B cell (primary cell): ENCODE data around the gene WNT9B. TPM values are rescaled to one million over a fixed set of nuclear protein-coding genes. Genes with fewer than 3 reads are reported as not detected.

Experiments
- ATAC-seq: fragments of 200-7000 bp; cut with Tn5 transposase; one replicate; pipeline ENCODE4 v1.10.0; 2021; ENCODE audit warnings: low read depth, mild to moderate bottlenecking, moderate number of reproducible peaks, moderate library complexity
- CTCF ChIA-PET: fragments of 350-600 bp; sonication (Branson Sonifier 250); formaldehyde crosslinking; loops from one replicate; lab custom pipeline; 2021; ENCODE audit warnings: antibody characterized with exemption, inconsistent platforms; lab: Charles Lee
- POLR2A ChIA-PET: fragments of 350-600 bp; sonication (Branson Sonifier 250); formaldehyde crosslinking; loops from one replicate; lab custom pipeline; 2021; ENCODE audit warnings: antibody characterized with exemption; lab: Charles Lee
- DNase-seq: peaks from one replicate; pipeline ENCODE4 v3.0.0; 2013
- H2AFZ ChIP-seq: 2 replicates; pipeline ENCODE4 v1.6.1; 2012; ENCODE audit warnings: mild to moderate bottlenecking, low read depth, low read length; ENCODE audit not compliant: insufficient read depth, poor library complexity, severe bottlenecking
- H3K27ac ChIP-seq, 2 donors: 1 replicate in 1 of 2; 2 replicates in 1 of 2; pipeline ENCODE4 v1.5.1; 2012 to 2013; ENCODE audit warnings: low read length in 2 of 2, mild to moderate bottlenecking in 2 of 2, moderate library complexity in 1 of 2
- H3K27me3 ChIP-seq, 4 experiments: fragments of 200-600 bp in 1 of 4; sonication (generic) in 1 of 4; replicated peaks in 1 of 4; 1 replicate in 2 of 4; 2 replicates in 2 of 4; pipeline versions ENCODE4 v1.6.1 to v1.7.0; 2013 to 2016; ENCODE audit warnings: low read length in 3 of 4, mild to moderate bottlenecking in 2 of 4, mixed read lengths in 1 of 4, moderate library complexity in 1 of 4; ENCODE audit not compliant: insufficient read depth in 4 of 4, control insufficient read depth in 3 of 4; ENCODE audit errors: control extremely low read depth in 1 of 4
- H3K36me3 ChIP-seq, 2 experiments: replicated peaks in 1 of 2; 1 replicate in 1 of 2; 2 replicates in 1 of 2; pipeline versions ENCODE4 v1.6.1 to v1.7.1; 2013; ENCODE audit warnings: low read length in 1 of 2; ENCODE audit not compliant: insufficient read depth in 2 of 2, control insufficient read depth in 1 of 2; ENCODE audit errors: control extremely low read depth in 1 of 2, extremely low read depth in 1 of 2
- H3K4me1 ChIP-seq, 2 donors: fragments of 200-600 bp in 1 of 2; sonication (generic) in 1 of 2; 1 replicate in 1 of 2; 2 replicates in 1 of 2; pipeline versions ENCODE4 v1.5.1 to v1.6.1; 2013 to 2017; ENCODE audit warnings: low read length in 2 of 2; ENCODE audit not compliant: control insufficient read depth in 2 of 2, insufficient read depth in 2 of 2
- H3K4me2 ChIP-seq: replicated peaks from 2 replicates; pipeline ENCODE3; 2012; ENCODE audit warnings: mild to moderate bottlenecking, low read depth, low read length; ENCODE audit not compliant: poor library complexity, severe bottlenecking
- H3K4me3 ChIP-seq, 5 experiments: fragments of 200-600 bp in 1 of 5; sonication (generic) in 1 of 5; 1 replicate in 3 of 5; 2 replicates in 2 of 5; pipeline versions ENCODE4 v1.5.1 to v1.7.0; 2011 to 2016; ENCODE audit warnings: low read length in 4 of 5, mild to moderate bottlenecking in 4 of 5, low read depth in 2 of 5, control low read depth in 1 of 5, moderate library complexity in 1 of 5; ENCODE audit not compliant: insufficient read depth in 1 of 5; ENCODE audit errors: control extremely low read depth in 1 of 5, extremely low read depth in 1 of 5
- H3K79me2 ChIP-seq: fragments of 200-600 bp; sonication (generic); one replicate; pipeline ENCODE4 v1.6.0; 2016; ENCODE audit warnings: low read length; ENCODE audit not compliant: control insufficient read depth, insufficient read depth
- H3K9ac ChIP-seq: fragments of 200-600 bp; sonication (generic); 2 replicates; pipeline ENCODE4 v1.6.1; 2017; ENCODE audit warnings: mild to moderate bottlenecking, low read length, moderate library complexity
- H3K9me3 ChIP-seq, 3 donors: one replicate each; pipeline versions ENCODE4 v1.6.1 to v1.7.1; 2013; ENCODE audit warnings: low read length in 2 of 3; ENCODE audit not compliant: control insufficient read depth in 2 of 3, insufficient read depth in 1 of 3; ENCODE audit errors: control extremely low read depth in 1 of 3
- H4K20me1 ChIP-seq: 2 replicates; pipeline ENCODE4 v1.6.0; 2012; ENCODE audit warnings: mild to moderate bottlenecking, low read length; ENCODE audit not compliant: insufficient read depth, control insufficient read depth, poor library complexity, severe bottlenecking
- H3K27ac Mint-ChIP-seq: one replicate; pipeline ENCODE4 v1.8.0; 2021; ENCODE audit warnings: mixed read lengths
- H3K27me3 Mint-ChIP-seq: one replicate; pipeline ENCODE4 v1.8.0; 2021; ENCODE audit warnings: mixed read lengths
- H3K4me1 Mint-ChIP-seq: one replicate; pipeline ENCODE4 v1.8.0; 2021; ENCODE audit warnings: mixed read lengths
- H3K4me3 Mint-ChIP-seq: one replicate; pipeline ENCODE4 v1.8.0; 2021; ENCODE audit warnings: mixed read lengths
- H3K9me3 Mint-ChIP-seq: one replicate; pipeline ENCODE4 v1.8.0; 2022; ENCODE audit warnings: mixed read lengths; ENCODE audit not compliant: insufficient read depth
- EZH2 ChIP-seq: IDR thresholded peaks from 2 replicates; pipeline ENCODE4 v1.6.1; 2012; ENCODE audit warnings: borderline replicate concordance, low read depth, mild to moderate bottlenecking, moderate library complexity, low read length; ENCODE audit not compliant: insufficient read depth, poor library complexity, severe bottlenecking
- WGBS: methylation state at CpG from one replicate; pipeline ENCODE4 v1.1.5; 2013; ENCODE audit warnings: missing lambda C conversion rate; ENCODE audit not compliant: insufficient coverage; 5-methylcytosine and 5-hydroxymethylcytosine counted together
- intact Hi-C: fragments of 100-400 bp; cut with micrococcal nuclease; formaldehyde crosslinking; loops from one replicate; pipeline ENCODE4 v1.10.0; 2022
- polyA plus RNA-seq: library from polyadenylated mRNA; depleted of rRNA; stranded (reverse); fragments of >200 nt; gene quantifications from 2 replicates; pipeline ENCODE4 v1.2.3, GENCODE V29; 2012
- total RNA-seq, 2 donors: library from RNA; stranded (reverse); fragments of 120-200 nt in 1 of 2; gene quantifications; 1 replicate in 1 of 2; 2 replicates in 1 of 2; pipeline versions ENCODE4 v1.2.3 to v1.2.4, GENCODE V29; 2013 to 2022
- TF ChIP-seq, protein P1 (sequence below): fragments of 200-600 bp; IDR thresholded peaks from one replicate; pipeline ENCODE4 v1.8.0; 2022; ENCODE audit warnings: antibody characterized with exemption, mild to moderate bottlenecking

Gene WNT9B
- total and polyA plus RNA-seq, 2 donors (not counting 1 experiment from before 2014, with no cell fraction given) = not detected

DNA sequence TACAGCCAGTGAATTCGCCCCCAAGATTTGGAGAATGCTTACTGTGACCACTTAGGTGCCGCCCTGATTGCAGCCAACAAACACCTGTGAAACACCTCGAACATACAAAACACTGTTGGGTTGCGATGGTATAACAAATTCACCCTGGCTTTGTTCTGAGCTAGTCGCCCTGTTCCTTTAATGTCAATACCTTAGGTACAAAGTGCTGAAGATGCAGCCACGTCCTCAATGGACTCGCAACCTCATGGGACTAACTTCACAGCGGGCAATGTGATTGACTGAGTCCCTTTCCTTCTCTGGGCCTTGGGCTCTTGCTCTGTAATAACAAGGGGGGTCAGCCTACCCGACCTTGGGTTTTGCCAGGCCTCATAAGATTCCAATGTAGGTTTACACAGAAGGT, 42.6 kb downstream of the WNT9B start:
- no peaks in the 10 kb centered on the region for H3K4me1 ChIP-seq
- TF ChIP-seq, protein P1, sequence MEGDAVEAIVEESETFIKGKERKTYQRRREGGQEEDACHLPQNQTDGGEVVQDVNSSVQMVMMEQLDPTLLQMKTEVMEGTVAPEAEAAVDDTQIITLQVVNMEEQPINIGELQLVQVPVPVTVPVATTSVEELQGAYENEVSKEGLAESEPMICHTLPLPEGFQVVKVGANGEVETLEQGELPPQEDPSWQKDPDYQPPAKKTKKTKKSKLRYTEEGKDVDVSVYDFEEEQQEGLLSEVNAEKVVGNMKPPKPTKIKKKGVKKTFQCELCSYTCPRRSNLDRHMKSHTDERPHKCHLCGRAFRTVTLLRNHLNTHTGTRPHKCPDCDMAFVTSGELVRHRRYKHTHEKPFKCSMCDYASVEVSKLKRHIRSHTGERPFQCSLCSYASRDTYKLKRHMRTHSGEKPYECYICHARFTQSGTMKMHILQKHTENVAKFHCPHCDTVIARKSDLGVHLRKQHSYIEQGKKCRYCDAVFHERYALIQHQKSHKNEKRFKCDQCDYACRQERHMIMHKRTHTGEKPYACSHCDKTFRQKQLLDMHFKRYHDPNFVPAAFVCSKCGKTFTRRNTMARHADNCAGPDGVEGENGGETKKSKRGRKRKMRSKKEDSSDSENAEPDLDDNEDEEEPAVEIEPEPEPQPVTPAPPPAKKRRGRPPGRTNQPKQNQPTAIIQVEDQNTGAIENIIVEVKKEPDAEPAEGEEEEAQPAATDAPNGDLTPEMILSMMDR = no peak
- TF ChIP-seq EZH2 = no peak
- Mint-ChIP-seq H3K27me3 (peaks cover 43% of the 10 kb centered on the region), H3K4me3 (no peak overlapping the region), H3K27ac (no peak overlapping the region), H3K4me1 (no peaks in the 10 kb centered on the region), H3K9me3 (no peaks in the 10 kb centered on the region)
- ChIA-PET POLR2A (no interaction called here), CTCF (no interaction called here)
- H3K9me3 ChIP-seq = peaks cover 0 to 3% (median 2%) of the 10 kb centered on the region in 3 donors
- peaks cover 0 to 21% (median 6%) of the 10 kb centered on the region in 4 experiments for H3K27me3 ChIP-seq
- no peaks in the 10 kb centered on the region for H3K36me3 ChIP-seq
- H3K4me2 ChIP-seq = no peak overlapping the region
- 88% methylated on average over 8 of the region's 9 CpGs for WGBS
- no peak for DNase-seq
- H3K9ac ChIP-seq = no peak overlapping the region
- no peak overlapping the region for H3K27ac ChIP-seq
- ATAC-seq = no peak
- H3K4me3 ChIP-seq = no peak overlapping the region
- H3K79me2 ChIP-seq = no peaks in the 10 kb centered on the region
- intact Hi-C loops = no loop called here
- H2AFZ ChIP-seq = no peak overlapping the region
- H4K20me1 ChIP-seq = no peaks in the 10 kb centered on the region

DNA sequence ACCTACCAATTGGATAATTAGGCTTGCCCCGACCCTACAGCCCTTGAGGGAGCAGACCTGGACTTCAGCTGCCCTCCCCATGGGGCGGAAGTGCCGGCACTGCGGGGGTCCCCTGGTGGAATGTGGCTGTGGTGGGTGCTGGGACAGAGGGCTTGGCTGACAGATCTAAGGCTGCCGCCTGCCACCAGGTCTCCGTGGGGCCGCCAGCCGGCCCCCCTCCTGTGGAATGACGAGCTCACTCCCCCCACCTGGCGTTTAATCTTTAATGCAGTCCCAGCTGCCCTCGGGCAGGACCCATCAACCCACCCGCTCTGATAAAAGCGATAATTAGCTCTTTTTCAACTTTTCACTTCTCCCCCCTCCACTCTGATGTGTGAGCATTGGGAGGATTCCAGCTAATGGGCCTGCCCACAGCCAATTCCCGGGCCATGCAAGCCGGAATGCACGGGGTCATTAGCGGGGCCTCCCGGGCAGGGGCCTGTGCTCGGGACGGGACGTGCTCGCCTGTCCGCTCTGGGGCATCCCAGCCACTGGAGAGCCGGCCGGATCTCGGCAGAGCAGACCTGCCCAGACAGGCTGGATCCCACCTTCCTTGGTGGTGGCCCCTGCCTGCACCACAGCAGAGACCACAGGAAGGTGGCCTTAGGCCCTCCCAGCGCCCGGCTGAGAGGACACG, 43.2 kb downstream of the WNT9B start:
- no peaks in the 10 kb centered on the region for H4K20me1 ChIP-seq
- intact Hi-C loops = no loop called here
- POLR2A ChIA-PET = no interaction called here
- H3K9me3 Mint-ChIP-seq = no peaks in the 10 kb centered on the region
- no peak for ATAC-seq
- no peak for DNase-seq
- no peak overlapping the region for H3K4me3 Mint-ChIP-seq
- no peak overlapping the region for H2AFZ ChIP-seq
- no peak overlapping the region for H3K27ac ChIP-seq
- CTCF ChIA-PET = no interaction called here
- TF ChIP-seq, protein P1 = no peak
- no peak for TF ChIP-seq EZH2
- peaks cover 43% of the 10 kb centered on the region for H3K27me3 Mint-ChIP-seq
- H3K4me1 ChIP-seq = no peaks in the 10 kb centered on the region
- H3K27ac Mint-ChIP-seq = no peak overlapping the region
- no peaks in the 10 kb centered on the region for H3K4me1 Mint-ChIP-seq
- peaks cover 0 to 21% (median 7%) of the 10 kb centered on the region in 4 experiments for H3K27me3 ChIP-seq
- no peak overlapping the region for H3K9ac ChIP-seq
- no peak overlapping the region for H3K4me2 ChIP-seq
- H3K4me3 ChIP-seq = no peak overlapping the region
- no peaks in the 10 kb centered on the region for H3K36me3 ChIP-seq
- H3K9me3 ChIP-seq = peaks cover 0 to 5% (median 4%) of the 10 kb centered on the region in 3 donors
- WGBS = 92% methylated on average over 27 of the region's 29 CpGs
- no peaks in the 10 kb centered on the region for H3K79me2 ChIP-seq
